Measurements from ENCODE around the gene CAPN2. TPM values are rescaled to one million over a fixed set of nuclear protein-coding genes. Genes with fewer than 3 reads are reported as not detected.

Gene CAPN2
- total RNA-seq, 2 donors from 2014 or later, result 61.4 to 72.3 TPM

- peaks cover 0 to 15% of the 10 kb centered on the region in 2 donors for H3K4me1 ChIP-seq
- H3K9me3 ChIP-seq, result no peaks in the 10 kb centered on the region
- H3K36me3 ChIP-seq, result no peaks in the 10 kb centered on the region
- no peak overlapping the region for H3K4me3 ChIP-seq
- TF ChIP-seq CTCF (IDR thresholded peaks at IDR 0.05), result no peak
- DNase-seq (ENCODE audit: low spot score), result no peak
- H3K27ac ChIP-seq, result no peak overlapping the region
- H3K27me3 ChIP-seq, result no peaks in the 10 kb centered on the region
Measured at GRCh38 chr1:223695941-223696340, 16.4 kb upstream of the CAPN2 start.

GRCh38 chr1:223700388-223700918, 11.9 kb upstream of the CAPN2 start:
- no peaks in the 10 kb centered on the region for H3K36me3 ChIP-seq
- no peak for TF ChIP-seq CTCF (IDR thresholded peaks at IDR 0.05)
- H3K9me3 ChIP-seq, result no peaks in the 10 kb centered on the region
- peak overlapping the region; percentile 35 to 64 for H3K27ac ChIP-seq
- no peak overlapping the region for H3K4me3 ChIP-seq
- H3K27me3 ChIP-seq, result no peaks in the 10 kb centered on the region
- no peak for DNase-seq (ENCODE audit: low spot score)
- peaks cover 0 to 28% of the 10 kb centered on the region in 2 donors for H3K4me1 ChIP-seq

- Histone ChIP-seq H3K36me3 (no peaks in the 10 kb centered on the region), H3K27ac (peak overlapping the region; percentile 35 to 64), H3K9me3 (no peaks in the 10 kb centered on the region), H3K4me3 (no peak overlapping the region), H3K27me3 (no peaks in the 10 kb centered on the region), H3K4me1 (peaks cover 0 to 34% of the 10 kb centered on the region in 2 donors)
- no peak for TF ChIP-seq CTCF (IDR thresholded peaks at IDR 0.05)
- DNase-seq (ENCODE audit: low spot score), result no peak
Measured at GRCh38 chr1:223700942-223701637, 11.2 kb upstream of the CAPN2 start.

GRCh38 chr1:223702735-223703667, 9.3 kb upstream of the CAPN2 start:
- no peak for TF ChIP-seq CTCF (IDR thresholded peaks at IDR 0.05)
- Histone ChIP-seq H3K27ac (no peak overlapping the region), H3K4me3 (no peak overlapping the region), H3K36me3 (no peaks in the 10 kb centered on the region), H3K4me1 (peaks cover 0 to 52% of the 10 kb centered on the region in 2 donors), H3K27me3 (no peaks in the 10 kb centered on the region), H3K9me3 (no peaks in the 10 kb centered on the region)
- DNase-seq (ENCODE audit: low spot score), result no peak

GRCh38 chr1:223703668-223704013, 8.7 kb upstream of the CAPN2 start:
- TF ChIP-seq CTCF (IDR thresholded peaks at IDR 0.05), result no peak
- Histone ChIP-seq H3K9me3 (no peaks in the 10 kb centered on the region), H3K27ac (no peak overlapping the region)

More at GRCh38 chr1:223703668-223704013, 8.7 kb upstream of the CAPN2 start:
- Histone ChIP-seq H3K36me3 (no peaks in the 10 kb centered on the region), H3K4me3 (no peak overlapping the region), H3K4me1 (peaks cover 0 to 53% of the 10 kb centered on the region in 2 donors), H3K27me3 (no peaks in the 10 kb centered on the region)
- no peak for DNase-seq (ENCODE audit: low spot score)

All from right atrium auricular region (tissue), 2 donors.